Stimulated activated CD4-positive, alpha-beta T cell treated with anti-CD3 and anti-CD28 coated beads, TNF-alpha, amount 100 ng/mL, for 48 hours (primary cell): ENCODE data around the gene PRAME.
"Not testable (repeated sequence)": the region's sequence is repeated elsewhere in the genome, so short reads cannot be mapped to it uniquely, and the experiment has no call there.

Source experiments
- DNase-seq, 3 donors: peaks; one replicate each; pipeline ENCODE4 v3.0.0-alpha.2; 2020; ENCODE audit warnings: low read depth in 3 of 3

Gene PRAME

GRCh38 chr22:22550789-22551434 is 8.2 kb downstream of the PRAME start:
- DNase-seq = no peak

DNA sequence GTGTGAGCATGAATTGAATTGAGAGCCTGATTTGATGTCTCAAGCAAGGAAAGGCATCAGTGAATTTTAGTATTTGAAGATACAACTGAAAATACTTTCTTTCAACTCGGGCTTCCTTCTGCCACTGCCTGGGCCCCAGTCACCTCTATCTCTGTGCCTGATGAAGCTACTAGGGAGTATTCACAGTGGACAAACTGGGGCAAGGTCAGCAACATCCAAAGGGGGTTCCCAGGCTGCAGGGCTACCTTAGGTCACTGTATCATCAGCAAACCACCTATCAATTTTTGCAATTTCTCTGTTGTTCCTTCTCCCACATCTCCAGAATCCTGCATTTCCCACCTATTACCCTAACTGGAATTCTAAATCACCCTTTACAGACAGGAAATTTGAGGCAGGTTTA is 10.2 kb downstream of the PRAME start:
- no peak for DNase-seq

DNA sequence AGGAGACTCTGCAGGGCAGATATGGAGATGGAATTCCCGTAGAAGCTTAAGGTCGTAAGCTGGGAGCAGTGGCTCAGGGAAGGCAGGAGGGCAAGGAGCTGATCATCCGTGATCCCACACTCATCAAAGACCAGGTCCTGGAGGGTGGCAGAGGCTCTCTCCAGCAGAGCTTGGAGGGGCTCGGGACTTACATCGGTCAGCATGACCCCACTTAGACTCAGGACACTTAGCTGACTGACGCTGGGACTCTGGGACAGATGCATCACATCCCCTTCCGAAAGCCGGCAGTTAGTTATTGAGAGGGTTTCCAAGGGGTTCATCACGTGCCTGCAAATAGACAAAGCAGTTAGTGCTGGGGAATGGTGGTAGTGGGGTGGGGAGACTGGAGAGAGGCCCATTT is 10.7 kb downstream of the PRAME start:
- no peak for DNase-seq

DNA sequence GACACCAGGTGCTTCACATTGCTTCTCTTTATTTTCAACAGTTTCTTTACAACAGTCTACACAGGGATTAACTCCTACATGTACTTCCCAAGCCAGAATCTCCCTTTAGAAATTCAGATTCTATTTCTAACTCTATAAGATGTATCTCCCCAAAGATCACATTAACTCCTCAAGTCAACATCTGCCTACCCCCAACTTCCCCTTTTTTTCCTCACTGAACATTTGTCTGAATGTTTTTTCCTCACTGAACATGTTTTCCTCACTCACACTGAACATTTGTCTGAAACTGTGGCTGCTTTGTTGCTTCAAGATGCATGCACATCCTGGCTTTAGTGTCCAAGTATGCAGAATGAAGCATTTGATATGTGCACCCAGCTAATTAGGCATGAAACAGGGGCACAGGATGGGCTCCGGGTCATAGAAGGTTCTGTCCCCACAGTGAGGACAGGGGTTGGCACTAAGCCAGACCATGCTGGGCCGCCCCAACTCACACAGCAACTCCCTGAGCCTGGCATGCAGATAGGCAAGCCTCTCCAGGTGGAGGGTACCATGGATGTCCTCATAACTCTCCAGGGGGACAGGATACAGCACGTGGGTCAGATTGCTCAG is 11.3 kb downstream of the PRAME start:
- DNase-seq = no peak

DNA sequence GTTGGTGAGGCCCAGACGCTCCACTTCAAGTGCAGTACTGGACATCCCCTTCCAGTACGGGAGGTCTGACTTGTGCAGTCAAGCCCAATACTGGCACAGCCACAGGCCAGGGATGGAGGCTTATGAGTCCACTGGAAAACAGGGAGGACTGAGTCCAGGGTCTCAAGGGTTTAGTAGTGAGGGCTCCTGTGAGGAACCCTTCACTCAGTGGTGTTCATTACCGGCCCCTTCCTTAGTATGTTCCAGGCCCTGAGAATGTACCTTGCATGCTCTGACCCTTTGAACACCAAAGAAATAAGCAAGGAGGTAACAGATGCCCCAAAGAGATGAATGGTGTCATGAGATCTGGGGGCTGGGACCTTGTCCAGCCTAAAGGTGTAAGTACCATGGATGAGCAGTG is 11.8 kb downstream of the PRAME start:
- no peak for DNase-seq

GRCh38 chr22:22546490-22546889 is 12.6 kb downstream of the PRAME start:
- DNase-seq = no peak

DNA sequence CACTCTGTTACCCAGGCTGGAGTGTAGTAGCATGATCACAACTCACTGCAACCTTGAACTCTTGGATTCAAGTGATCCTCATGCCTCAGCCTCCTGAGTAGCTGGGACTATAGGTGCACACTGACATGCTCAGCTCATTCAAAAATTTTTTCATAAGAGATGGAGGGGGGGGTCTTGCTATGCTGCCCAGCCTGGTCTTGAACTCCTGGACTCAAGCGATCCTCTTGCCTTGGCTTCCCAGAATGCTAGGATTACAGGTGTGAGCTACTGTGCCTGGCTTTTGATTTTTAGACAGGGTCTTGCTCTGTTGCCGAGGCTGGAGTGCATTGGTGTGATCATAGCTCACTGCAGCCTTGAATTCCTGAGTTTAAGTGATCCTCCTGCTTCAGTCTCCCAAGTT is 14.0 kb downstream of the PRAME start:
- DNase-seq = no peak

DNA sequence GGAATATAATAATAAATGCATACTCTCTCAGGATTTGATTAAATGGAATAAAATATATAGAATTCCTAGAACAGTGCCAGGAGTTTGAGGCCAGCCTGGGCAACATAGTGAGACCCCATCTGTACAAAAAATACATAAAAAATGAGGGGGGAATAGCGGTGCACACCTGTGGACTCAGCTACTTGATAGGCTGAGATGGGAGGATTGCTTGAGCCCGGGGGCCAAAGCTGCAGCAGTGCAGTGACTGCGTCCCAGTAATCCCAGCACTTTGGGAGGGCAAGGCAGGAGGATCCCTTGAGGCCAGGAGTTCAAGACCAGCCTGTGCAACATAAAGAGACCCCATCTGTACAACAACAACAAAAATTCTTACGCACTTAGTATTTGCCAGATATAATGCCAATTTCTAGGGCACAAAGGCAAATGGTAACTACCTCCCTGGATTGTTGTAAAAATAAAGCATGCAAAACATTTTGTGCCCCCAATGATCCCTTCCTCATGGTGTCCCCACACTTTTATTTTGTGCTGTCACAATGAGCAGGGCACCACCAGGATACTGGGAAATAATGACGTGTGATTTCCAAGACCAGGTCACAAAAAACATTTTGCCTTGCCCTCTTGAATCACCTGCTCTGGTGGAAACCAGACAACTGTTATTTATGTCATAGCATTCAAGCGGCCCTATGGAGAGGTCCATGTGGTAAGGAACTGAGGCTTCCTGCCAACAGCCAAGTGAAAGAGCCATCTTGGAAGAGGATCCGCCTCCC is 20.7 kb downstream of the PRAME start:
- DNase-seq = no peak

GRCh38 chr22:22536916-22537315 is 22.1 kb downstream of the PRAME start:
- no peak for DNase-seq

DNA sequence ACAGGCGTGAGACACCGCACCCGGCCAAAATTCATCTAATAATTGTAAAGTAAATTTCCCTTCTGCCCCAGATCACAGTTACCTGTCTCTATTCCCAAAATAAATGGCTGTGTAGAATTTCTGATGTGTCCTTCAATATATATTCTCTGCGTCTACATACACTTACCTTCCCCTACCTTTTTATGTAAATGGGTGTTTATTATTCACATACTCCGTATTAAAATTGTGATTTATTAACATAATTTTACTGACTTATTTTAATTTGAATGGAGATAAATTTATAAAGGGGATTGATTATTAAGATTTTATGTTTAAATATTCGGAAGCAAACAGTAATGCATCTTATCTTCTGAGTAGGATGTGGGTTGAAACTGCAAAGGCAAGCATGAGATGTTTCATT is 22.6 kb downstream of the PRAME start:
- no peak for DNase-seq

DNA sequence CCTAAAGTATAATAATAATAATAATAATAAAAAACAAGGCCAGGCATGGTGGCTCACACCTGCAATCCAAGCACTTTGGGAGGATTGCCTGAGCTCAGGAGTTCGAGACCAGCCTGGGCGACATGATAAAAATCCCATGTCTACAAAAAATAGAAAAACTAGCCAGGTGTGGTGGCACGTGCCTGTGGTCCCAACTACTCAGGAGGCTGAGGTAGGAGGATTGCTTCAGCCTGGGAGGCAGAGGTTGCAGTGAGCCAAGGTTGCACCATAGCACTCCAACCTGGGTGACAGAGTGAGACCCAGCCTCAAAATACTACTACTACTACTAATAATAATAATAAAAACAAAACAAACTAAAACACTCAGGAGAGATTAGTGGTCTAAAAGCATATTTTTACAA is 23.4 kb downstream of the PRAME start:
- DNase-seq = no peak

GRCh38 chr22:22534604-22535415 is 24.3 kb downstream of the PRAME start:
- no peak for DNase-seq

GRCh38 chr22:22533863-22534262 is 25.2 kb downstream of the PRAME start:
- no peak for DNase-seq

DNA sequence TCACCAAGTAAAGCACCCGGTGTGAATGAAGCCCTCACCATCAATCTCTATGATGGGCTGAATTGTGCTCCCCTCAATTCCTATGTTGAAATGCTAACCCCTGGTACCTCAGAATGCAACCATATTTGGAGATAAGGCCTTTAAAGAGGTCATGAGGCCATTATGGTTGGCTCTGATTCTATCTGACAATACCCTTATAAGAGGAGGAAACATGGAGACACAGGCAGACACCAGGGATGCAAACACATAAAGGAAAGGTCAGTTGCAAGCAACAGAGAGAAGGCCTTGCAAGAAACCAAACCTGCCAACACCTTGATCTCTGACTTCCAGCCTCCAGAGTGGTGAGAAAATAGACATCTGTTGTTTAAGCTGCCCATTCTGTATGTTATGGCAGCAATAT is 25.6 kb downstream of the PRAME start:
- DNase-seq = no peak

GRCh38 chr22:22532547-22533071 is 26.5 kb downstream of the PRAME start:
- not testable (repeated sequence) for DNase-seq

- DNase-seq = no peak
Observed at GRCh38 chr22:22531770-22532546, 27.1 kb downstream of the PRAME start.

- DNase-seq = no peak
Observed at GRCh38 chr22:22528780-22529179, 30.3 kb downstream of the PRAME start.

DNA sequence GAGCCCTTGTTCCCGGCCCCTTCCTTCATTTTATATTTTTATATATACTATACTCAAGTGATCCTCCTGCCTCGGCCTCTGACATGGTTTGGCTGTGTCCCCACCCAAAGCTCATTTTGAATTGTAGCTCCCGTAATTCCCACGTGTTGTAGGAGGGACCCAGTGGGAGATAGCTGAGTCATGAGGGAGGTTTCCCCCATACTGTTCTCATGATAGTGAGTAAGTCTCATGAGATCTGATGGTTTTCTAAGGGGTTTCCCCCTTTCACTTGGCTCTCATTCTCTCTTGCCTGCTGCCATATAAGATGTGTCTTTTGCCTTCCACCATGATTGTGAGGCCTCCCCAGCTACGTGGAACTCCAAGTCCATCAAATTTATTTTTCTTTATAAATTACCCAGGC is 31.8 kb downstream of the PRAME start:
- no peak for DNase-seq

DNA sequence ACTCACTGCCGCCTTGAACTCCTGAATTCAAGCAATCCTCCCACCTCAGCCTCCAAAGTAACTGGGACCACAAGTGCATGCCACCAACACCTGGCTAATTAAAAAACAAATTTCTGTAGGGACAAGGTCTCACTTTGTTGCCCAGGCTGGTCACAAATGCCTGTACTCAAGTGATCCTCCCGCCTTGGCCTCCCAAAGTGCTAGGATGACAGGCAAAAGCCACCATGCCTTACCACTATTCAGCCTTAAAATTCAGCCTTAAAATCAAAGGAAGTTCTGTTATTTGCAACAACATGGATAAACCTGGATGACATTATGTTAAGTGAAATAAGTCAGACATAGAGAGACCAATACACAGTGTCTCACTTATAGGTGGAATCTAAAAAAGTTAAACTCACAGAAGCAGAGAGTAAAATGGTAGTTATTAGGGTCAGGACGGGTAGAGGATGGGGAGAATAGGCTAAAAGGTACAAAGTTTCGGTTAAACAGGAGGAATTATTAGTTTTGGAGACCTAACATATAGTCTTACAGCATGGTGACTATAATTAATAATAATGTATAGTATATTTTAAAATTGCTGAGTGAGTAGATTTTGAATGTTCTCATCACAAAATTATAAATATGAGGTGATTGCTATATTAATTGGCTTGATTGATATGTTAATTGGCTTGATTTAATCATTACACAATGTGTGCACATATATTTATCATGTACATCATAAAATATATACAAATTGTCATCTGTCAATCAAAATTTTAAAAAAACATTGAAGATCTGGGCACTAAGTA is 32.7 kb downstream of the PRAME start:
- no peak for DNase-seq

- DNase-seq = no peak
Observed at GRCh38 chr22:22523494-22523893, 35.6 kb downstream of the PRAME start.
